SU-DHL-6 (cell line): ENCODE data around the gene GOT1.

Experiments used
- EZH2phosphoT487 ChIP-seq: fragments of 200-600 bp; sonication (generic), shearing (Covaris generic); conservative IDR thresholded peaks from 2 replicates; pipeline ENCODE4 v1.6.1; 2018; ENCODE audit warnings: mild to moderate bottlenecking, antibody characterized with exemption, low read length, moderate library complexity, mixed read lengths
- TF ChIP-seq, protein P1 (sequence below): fragments of 200-600 bp; sonication (generic); IDR thresholded peaks from one replicate; pipeline ENCODE4 v1.5.1; 2017; ENCODE audit warnings: antibody characterized with exemption, mild to moderate bottlenecking, low read length, moderate library complexity; ENCODE audit not compliant: insufficient read depth, poor library complexity, severe bottlenecking

DNA sequence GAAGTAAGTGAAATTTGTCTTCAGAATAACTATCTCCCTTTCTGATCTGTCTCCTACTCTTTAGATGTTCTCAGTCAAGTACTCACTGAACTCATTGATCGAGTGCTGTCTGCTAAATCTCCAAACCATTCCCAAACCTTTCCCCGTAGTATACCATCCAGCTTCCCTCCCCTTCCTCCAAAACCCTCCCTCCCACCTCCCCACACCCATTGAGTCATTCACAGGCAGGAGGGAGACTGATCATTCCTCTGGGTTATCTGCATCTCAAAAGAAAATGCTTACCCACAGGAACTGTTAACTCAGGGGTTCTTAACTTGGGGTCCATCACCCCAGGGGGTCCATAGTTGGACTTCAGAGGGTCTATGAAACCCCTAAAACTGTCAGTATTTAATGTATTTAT, 37.4 kb downstream of the GOT1 start:
- TF ChIP-seq, protein P1, sequence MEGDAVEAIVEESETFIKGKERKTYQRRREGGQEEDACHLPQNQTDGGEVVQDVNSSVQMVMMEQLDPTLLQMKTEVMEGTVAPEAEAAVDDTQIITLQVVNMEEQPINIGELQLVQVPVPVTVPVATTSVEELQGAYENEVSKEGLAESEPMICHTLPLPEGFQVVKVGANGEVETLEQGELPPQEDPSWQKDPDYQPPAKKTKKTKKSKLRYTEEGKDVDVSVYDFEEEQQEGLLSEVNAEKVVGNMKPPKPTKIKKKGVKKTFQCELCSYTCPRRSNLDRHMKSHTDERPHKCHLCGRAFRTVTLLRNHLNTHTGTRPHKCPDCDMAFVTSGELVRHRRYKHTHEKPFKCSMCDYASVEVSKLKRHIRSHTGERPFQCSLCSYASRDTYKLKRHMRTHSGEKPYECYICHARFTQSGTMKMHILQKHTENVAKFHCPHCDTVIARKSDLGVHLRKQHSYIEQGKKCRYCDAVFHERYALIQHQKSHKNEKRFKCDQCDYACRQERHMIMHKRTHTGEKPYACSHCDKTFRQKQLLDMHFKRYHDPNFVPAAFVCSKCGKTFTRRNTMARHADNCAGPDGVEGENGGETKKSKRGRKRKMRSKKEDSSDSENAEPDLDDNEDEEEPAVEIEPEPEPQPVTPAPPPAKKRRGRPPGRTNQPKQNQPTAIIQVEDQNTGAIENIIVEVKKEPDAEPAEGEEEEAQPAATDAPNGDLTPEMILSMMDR: no peak
- no peak for TF ChIP-seq EZH2phosphoT487
